GM19372 (cell line): Measurements from ENCODE around the gene GPI.

ENCODE experiments used
- ATAC-seq: cut with Tn5 transposase; IDR thresholded peaks from one replicate; pipeline ENCODE4 v1.9.1; 2021; ENCODE audit warnings: mild to moderate bottlenecking, low read depth, moderate library complexity; ENCODE audit not compliant: unreplicated experiment

GPI gene

GRCh38 chr19:34337739-34338138 is 27.3 kb upstream of the GPI start:
- no peak for ATAC-seq

- ATAC-seq, result no peak
These were observed 22.9 kb upstream of the GPI start for GRCh38 chr19:34341935-34342680.

DNA sequence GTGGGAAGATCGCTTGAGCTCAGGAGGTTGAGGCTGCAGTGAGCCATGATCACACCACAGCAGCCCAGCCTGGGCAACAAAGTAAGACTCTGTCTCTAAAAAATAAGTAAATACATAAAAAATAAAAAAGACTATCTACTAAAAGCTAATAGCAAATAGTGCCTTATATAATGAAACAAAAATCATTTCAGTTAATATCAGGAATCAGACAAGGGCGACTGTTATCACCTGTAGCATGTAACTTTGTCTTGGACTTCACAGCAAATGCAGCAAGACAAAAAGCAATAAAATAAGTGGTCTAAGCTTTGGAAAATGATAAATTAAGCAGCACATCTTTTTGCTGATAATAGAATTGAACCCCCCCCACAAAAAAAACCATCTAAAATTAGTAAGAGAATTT is 21.2 kb upstream of the GPI start:
- no peak for ATAC-seq

DNA sequence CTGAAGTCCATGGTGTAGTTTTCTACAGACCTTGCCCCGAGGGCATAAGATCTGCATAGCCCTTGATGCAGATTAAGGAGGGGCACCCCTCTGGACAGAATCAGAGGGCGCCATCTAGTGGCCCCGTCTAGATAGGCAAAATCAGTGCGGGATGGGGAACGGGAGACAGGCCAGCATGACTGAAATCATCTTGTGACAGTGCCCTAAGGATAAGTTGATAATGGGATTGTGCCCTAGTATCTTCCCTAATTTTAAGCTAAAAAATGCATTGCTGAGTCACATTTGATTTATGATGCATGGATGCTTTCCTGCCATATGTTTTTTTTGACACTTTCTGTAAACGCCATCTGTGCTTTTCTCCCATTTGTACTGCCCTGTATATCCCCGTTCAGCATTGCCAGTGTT is 19.0 kb upstream of the GPI start:
- ATAC-seq, result no peak

- no peak for ATAC-seq
These were observed 17.3 kb upstream of the GPI start for GRCh38 chr19:34347561-34348165.

DNA sequence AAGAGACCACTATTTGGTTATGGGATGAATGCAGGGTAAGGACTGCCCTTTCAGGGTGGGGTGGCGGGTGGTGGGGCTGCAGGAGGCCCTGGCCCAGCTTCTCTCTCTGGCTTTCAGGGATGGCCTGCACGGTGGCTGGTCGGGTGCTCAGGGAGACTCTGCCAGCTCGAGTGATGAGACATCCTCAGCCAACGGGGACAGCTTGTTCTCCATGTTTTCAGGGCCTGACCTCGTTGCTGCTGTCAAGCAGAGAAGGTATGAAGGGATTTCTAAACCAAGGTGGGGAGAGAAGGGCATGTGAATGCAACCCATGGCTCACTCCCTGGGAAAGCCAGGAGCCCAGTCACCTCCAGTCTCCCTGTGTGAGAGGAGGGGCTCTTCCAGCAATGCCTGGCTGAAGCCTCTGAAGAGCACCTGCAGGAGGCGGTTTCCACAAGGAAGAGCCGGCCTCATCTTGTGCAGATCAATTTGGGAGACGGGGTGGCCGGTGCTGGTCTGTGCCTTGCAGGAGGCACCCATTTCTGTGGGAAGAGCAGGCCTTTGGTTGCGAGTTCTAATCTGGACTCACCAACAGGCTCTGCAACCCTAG is 16.0 kb upstream of the GPI start:
- ATAC-seq, result no peak

DNA sequence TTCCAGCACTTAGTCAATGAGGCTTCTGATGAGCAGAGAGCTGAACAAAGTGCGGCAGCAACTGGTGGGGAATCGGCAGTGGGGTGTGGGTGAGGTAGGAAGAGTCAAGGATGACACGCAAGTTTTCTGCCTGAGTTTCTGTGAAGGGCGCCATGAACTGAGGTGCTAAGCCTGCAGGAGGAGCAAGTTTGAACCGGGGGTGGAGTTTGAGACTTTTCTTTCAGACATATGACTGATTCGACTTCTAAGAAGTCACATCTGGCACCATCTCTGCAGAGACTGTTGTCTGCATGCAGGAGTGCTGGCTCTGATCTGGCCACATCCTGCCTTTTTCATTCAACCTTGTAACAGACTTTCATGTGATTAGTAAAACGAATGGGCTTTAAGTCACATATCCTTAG is 14.8 kb upstream of the GPI start:
- ATAC-seq, result no peak

DNA sequence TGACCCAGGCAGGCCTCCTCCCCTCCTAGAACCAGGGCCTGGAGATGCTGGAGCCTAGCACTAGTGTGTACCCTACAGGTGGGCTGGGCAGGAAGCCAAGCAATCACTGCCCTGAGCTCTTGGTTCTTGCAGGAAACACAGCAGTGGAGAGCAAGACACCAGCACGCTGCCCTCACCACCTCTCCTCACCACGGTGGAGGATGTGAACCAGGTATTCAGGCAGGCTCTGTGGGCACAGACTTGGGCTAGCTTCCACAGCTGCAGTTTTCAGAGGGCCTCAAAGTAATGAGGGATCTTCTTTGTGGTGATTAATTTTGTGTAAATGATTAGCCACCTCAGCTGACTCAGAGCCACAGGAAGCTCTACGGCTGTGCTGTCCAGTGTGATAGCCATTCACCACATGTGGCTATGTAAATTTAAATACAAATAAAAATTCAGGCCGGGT is 13.6 kb upstream of the GPI start:
- no peak for ATAC-seq

- no peak for ATAC-seq
These were observed 11.4 kb upstream of the GPI start for GRCh38 chr19:34353546-34353945.

DNA sequence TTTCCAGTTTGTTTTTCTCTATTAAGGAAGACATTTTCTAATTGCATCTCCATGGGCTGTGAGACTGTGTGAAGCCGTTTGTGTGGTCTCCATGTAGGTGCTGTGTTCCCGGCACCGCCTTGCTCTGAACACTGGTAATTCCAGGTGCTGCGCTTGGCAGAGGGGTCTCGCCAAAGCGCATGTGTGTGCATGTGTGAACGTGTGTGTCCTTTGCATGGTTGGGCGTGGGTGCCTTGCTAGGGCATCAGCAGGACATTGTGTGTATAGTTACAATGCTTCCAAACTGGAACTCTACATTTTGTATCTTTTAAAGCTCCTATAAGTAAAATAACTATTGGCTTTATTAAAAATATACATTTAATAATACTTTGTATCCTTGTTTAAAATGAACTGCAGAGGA is 9.8 kb upstream of the GPI start:
- ATAC-seq, result no peak

- no peak for ATAC-seq
These were observed 8.1 kb upstream of the GPI start for GRCh38 chr19:34356875-34357274.

DNA sequence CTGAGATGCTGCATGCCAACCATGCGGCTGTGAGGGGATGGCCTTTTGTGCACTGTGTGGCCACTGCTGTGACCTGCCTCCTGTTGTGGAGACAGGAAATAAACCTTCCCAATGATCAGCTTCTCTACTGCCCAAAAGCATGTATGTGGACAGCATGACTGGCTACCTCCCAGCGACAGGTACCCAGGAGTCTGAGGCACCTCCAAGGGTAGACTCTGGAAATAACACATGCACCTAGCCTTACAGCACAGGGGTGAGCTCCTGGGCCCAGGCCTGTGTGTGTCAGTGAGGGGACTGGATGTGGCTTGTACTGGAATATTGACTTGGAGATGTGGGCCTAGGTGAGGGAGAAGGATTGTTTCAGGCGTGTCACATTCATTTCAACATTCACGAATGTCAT is 7.6 kb upstream of the GPI start:
- ATAC-seq, result no peak

DNA sequence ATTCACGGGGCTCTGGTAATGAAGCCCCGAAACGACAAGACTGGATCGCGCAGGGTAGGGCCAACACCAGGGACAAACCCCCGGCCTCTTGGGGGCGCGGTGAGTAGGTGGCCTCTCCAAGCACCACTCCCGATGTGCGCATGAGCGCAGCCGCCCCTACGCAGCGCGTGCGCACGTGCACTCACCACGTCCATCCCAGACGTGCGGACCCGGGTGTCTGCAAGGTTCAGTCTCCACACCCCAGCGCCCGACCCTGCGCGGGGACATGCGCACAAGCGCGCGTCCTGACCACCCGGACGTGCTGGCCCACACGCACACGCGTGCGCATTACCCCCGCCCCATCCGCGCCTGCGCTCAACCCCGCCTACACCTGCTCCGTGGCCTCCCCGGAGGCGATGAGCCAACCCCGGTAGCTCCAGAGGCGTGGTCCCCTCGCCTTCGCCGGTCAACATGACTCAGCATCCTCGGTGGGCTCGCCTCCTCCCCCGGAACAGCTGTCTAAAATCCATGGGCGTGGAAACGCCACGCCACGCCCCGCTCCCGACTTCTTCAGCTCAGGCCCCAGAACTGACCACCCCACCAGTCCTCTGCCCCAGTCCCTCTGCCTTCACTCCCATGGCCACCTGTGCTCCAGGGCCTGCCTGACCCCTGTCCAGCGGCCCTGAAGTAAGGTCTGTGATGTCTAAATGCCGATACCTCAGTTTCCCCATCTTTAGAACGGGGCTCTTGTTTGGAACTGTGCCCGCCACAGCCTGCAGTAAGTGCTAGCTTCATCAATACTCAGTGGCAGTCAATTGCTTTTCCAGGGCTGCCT is 5.6 kb upstream of the GPI start:
- ATAC-seq, result peak; percentile 95

DNA sequence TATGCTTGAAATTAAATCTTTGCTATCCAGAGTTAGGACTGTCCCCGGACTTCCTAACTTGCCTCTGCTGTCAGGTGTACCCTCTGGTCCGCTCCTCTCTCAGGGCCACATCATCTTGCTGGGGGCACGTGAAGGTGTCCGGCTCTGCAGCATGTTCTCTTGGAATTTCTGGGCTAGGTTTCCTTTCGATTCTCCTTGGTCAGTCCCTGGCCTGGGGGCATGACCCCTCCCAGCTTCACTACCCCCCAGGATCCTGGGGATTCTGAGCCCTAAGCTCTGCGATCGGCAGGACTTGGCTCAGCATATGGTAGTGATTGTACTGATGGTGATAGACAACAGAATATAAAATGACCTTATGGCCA is 5.1 kb upstream of the GPI start:
- no peak for ATAC-seq

GRCh38 chr19:34360354-34360909 is 4.6 kb upstream of the GPI start:
- no peak for ATAC-seq

- no peak for ATAC-seq
These were observed 2.3 kb upstream of the GPI start for GRCh38 chr19:34362679-34363069.

GRCh38 chr19:34363094-34363493 is 1.9 kb upstream of the GPI start:
- no peak for ATAC-seq

- no peak for ATAC-seq
These were observed 1.1 kb upstream of the GPI start for GRCh38 chr19:34363930-34364329.

- ATAC-seq, result no peak
These were observed 550 bp upstream of the GPI start for GRCh38 chr19:34364462-34364829.

DNA sequence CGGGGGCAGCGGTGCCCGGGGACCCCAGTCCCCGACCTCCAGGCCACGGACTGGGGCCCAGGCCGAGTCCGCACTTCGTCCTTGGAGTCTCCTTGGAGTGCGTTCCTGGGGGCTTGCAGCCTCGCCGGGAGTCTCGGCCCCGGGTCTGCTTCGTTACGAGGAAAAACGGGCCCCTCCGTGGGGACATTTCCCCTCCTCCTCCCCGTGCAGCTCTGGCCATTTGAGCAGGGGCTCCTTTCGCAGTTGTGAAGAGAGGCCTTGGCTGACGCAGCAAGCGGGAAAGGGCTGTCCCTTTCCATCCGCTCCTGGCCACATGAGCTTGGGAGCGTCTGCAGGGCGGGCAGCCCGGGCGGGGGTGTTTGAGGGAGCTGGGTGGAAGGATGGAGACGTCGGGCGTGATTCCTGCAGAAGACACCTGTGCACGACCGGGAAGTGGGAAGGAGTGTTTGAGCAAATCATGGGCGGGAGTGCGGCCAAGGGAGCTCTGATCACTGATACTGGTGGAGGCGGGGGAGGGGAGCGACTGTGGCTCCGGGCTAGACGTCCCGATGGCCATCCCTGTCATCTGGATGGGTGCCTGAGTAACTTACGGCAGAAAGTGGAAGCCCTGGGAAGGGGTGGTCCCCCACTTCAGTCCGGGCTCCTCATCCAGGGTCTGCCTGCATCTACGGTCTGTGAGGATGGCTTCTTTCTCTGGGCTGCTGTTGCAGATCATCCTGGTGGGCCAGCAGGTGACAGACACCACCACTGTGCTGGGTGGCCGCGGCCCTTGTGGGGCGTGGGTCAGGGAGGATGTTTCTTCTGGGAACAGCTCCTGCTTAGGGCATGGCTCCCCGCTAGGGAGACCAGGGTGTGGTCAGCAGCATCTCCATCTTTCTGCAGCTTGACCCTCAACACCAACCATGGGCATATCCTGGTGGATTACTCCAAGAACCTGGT is 736 bp downstream of the GPI start:
- no peak for ATAC-seq
